Astrocyte (in vitro differentiated cells and primary cell): ENCODE results near the gene SPAG5. TPM values are rescaled to one million over a fixed set of nuclear protein-coding genes. Genes with fewer than 3 reads are reported as not detected.

ENCODE experiments used
- DNase-seq: peaks from one replicate; pipeline ENCODE4 v3.0.0-alpha.2; 2010; ENCODE audit warnings: low read depth
- FAIRE-seq: peaks from 2 replicates; lab custom pipeline; 2011; peaks lifted over from hg19 to GRCh38; lab: Jason Lieb, UNC
- H2AFZ ChIP-seq: 2 replicates; pipeline ENCODE4 v1.6.0; 2012; ENCODE audit warnings: low read depth, low read length, inconsistent platforms
- H3K27ac ChIP-seq: 2 replicates; pipeline ENCODE4 v1.5.1; 2011; ENCODE audit warnings: low read depth, low read length, inconsistent platforms
- H3K27me3 ChIP-seq: 2 replicates; pipeline ENCODE4 v1.6.0; 2011; ENCODE audit warnings: low read length, inconsistent platforms; ENCODE audit not compliant: insufficient read depth
- H3K36me3 ChIP-seq: 2 replicates; pipeline ENCODE4 v1.5.1; 2011; ENCODE audit warnings: low read length, inconsistent platforms; ENCODE audit not compliant: insufficient read depth
- H3K4me1 ChIP-seq: 2 replicates; pipeline ENCODE4 v1.5.1; 2011; ENCODE audit warnings: low read length, inconsistent platforms; ENCODE audit not compliant: insufficient read depth
- H3K4me2 ChIP-seq: 2 replicates; pipeline ENCODE4 v1.6.0; 2012; ENCODE audit warnings: low read length, inconsistent platforms
- H3K4me3 ChIP-seq: 2 replicates; pipeline ENCODE4 v1.5.1; 2011; ENCODE audit warnings: low read depth, mild to moderate bottlenecking, low read length, inconsistent platforms; ENCODE audit not compliant: insufficient read depth
- H3K79me2 ChIP-seq: 2 replicates; pipeline ENCODE4 v1.6.0; 2012; ENCODE audit warnings: mild to moderate bottlenecking, low read length, inconsistent platforms; ENCODE audit not compliant: insufficient read depth
- H3K9ac ChIP-seq: 2 replicates; pipeline ENCODE4 v1.6.0; 2012; ENCODE audit warnings: mild to moderate bottlenecking, low read length, inconsistent platforms
- H3K9me3 ChIP-seq: 2 replicates; pipeline ENCODE4 v1.5.1; 2012; ENCODE audit warnings: low read depth, mild to moderate bottlenecking, low read length, inconsistent platforms; ENCODE audit not compliant: insufficient read depth
- H4K20me1 ChIP-seq: 2 replicates; pipeline ENCODE4 v1.6.0; 2012; ENCODE audit warnings: low read length, inconsistent platforms; ENCODE audit not compliant: insufficient read depth
- H3K27ac Mint-ChIP-seq: one replicate; pipeline ENCODE4 v1.8.0; 2021; ENCODE audit warnings: mild to moderate bottlenecking, mixed read lengths; ENCODE audit not compliant: unreplicated experiment
- H3K27me3 Mint-ChIP-seq: one replicate; pipeline ENCODE4 v1.8.0; 2021; ENCODE audit warnings: low read depth, mixed read lengths; ENCODE audit not compliant: unreplicated experiment
- H3K36me3 Mint-ChIP-seq: one replicate; pipeline ENCODE4 v1.8.0; 2021; ENCODE audit warnings: low read depth, mixed read lengths; ENCODE audit not compliant: unreplicated experiment
- H3K4me1 Mint-ChIP-seq: one replicate; pipeline ENCODE4 v1.8.0; 2021; ENCODE audit warnings: low read depth, mixed read lengths; ENCODE audit not compliant: unreplicated experiment
- H3K4me3 Mint-ChIP-seq: one replicate; pipeline ENCODE4 v1.8.0; 2021; ENCODE audit warnings: mild to moderate bottlenecking, moderate library complexity, mixed read lengths; ENCODE audit not compliant: unreplicated experiment
- H3K9me3 Mint-ChIP-seq: one replicate; pipeline ENCODE4 v1.8.0; 2021; ENCODE audit warnings: mild to moderate bottlenecking, mixed read lengths; ENCODE audit not compliant: unreplicated experiment
- CTCF ChIP-seq: IDR thresholded peaks from 2 replicates; pipeline ENCODE4 v1.5.1; 2011; ENCODE audit warnings: low read depth, mild to moderate bottlenecking, inconsistent platforms, low read length, moderate library complexity; ENCODE audit not compliant: insufficient read depth
- EZH2 ChIP-seq: IDR thresholded peaks from 2 replicates; pipeline ENCODE4 v1.6.1; 2012; ENCODE audit warnings: mild to moderate bottlenecking, low read length, inconsistent platforms; ENCODE audit not compliant: insufficient read depth
- total RNA-seq: library from RNA; stranded (reverse); gene quantifications from 2 replicates; pipeline ENCODE4 v1.2.1, GENCODE V29; 2021

The SPAG5 gene
- total RNA-seq, 1 donor from 2014 or later: 8.7 TPM

- H2AFZ ChIP-seq: peak within 1 kb of the TSS; percentile 72
- peaks cover 19% of the 10 kb centered on the region for H3K36me3 ChIP-seq
- H3K27ac ChIP-seq: peak within 1 kb of the TSS; percentile 11
- FAIRE-seq: no peak
- peak; percentile 18 for DNase-seq
- H3K27me3 Mint-ChIP-seq: no peaks in the 10 kb centered on the region
- H3K27me3 ChIP-seq: no peaks in the 10 kb centered on the region
- H3K4me3 Mint-ChIP-seq: peak within 1 kb of the TSS; percentile 94
- peaks cover 5% of the 10 kb centered on the region for H3K79me2 ChIP-seq
- no peaks in the 10 kb centered on the region for H3K9me3 Mint-ChIP-seq
- H3K9me3 ChIP-seq: no peaks in the 10 kb centered on the region
- H3K4me2 ChIP-seq: peak within 1 kb of the TSS; percentile 96
- H3K27ac Mint-ChIP-seq: peak within 1 kb of the TSS; percentile 53
- peaks cover 28% of the 10 kb centered on the region for H3K36me3 Mint-ChIP-seq
- H3K4me1 ChIP-seq: peaks cover 7% of the 10 kb centered on the region
- TF ChIP-seq CTCF (no peak), EZH2 (no peak)
- H3K4me3 ChIP-seq: peak within 1 kb of the TSS; percentile 70
- H4K20me1 ChIP-seq: peaks cover 47% of the 10 kb centered on the region
- H3K9ac ChIP-seq: peak within 1 kb of the TSS; percentile 74
- peaks cover 13% of the 10 kb centered on the region for H3K4me1 Mint-ChIP-seq
Measured at GRCh38 chr17:28552176-28552999, 46.4 kb downstream of the SPAG5 start, which contains the start of gene UNC119. TSS of gene UNC119 (minus strand) at chr17:28552624. CDS start at chr17:28552557, 67 bp downstream.

GRCh38 chr17:28551421-28552175 is 47.2 kb downstream of the SPAG5 start:
- no peaks in the 10 kb centered on the region for H3K27me3 Mint-ChIP-seq

GRCh38 chr17:28550858-28551257 is 48.0 kb downstream of the SPAG5 start:
- TF ChIP-seq EZH2: no peak
- no peak for TF ChIP-seq CTCF
- Mint-ChIP-seq H3K27ac (no peak overlapping the region), H3K4me1 (peaks cover 11% of the 10 kb centered on the region), H3K36me3 (peaks cover 23% of the 10 kb centered on the region), H3K27me3 (no peaks in the 10 kb centered on the region), H3K4me3 (no peak overlapping the region), H3K9me3 (no peaks in the 10 kb centered on the region)
- no peak for DNase-seq
- no peak for FAIRE-seq
- no peak overlapping the region for H3K4me2 ChIP-seq
- H3K9ac ChIP-seq: no peak overlapping the region
- no peaks in the 10 kb centered on the region for H3K9me3 ChIP-seq
- peaks cover 5% of the 10 kb centered on the region for H3K79me2 ChIP-seq
- H3K36me3 ChIP-seq: peaks cover 11% of the 10 kb centered on the region
- H3K4me3 ChIP-seq: no peak overlapping the region
- H2AFZ ChIP-seq: no peak overlapping the region
- no peak overlapping the region for H3K27ac ChIP-seq
- peaks cover 7% of the 10 kb centered on the region for H3K4me1 ChIP-seq
- H3K27me3 ChIP-seq: no peaks in the 10 kb centered on the region
- peaks cover 48% of the 10 kb centered on the region for H4K20me1 ChIP-seq

More at GRCh38 chr17:28551421-28552175, 47.2 kb downstream of the SPAG5 start:
- H3K4me1 ChIP-seq: peaks cover 7% of the 10 kb centered on the region
- H3K27ac ChIP-seq: no peak overlapping the region
- Mint-ChIP-seq H3K9me3 (no peaks in the 10 kb centered on the region), H3K27ac (peak overlapping the region; percentile 15), H3K36me3 (peaks cover 29% of the 10 kb centered on the region), H3K4me1 (peaks cover 11% of the 10 kb centered on the region), H3K4me3 (peak overlapping the region; percentile 91)
- peak overlapping the region; percentile 70 for H3K4me3 ChIP-seq
- no peak for TF ChIP-seq EZH2
- no peak for DNase-seq
- peaks cover 48% of the 10 kb centered on the region for H4K20me1 ChIP-seq
- FAIRE-seq: no peak
- peaks cover 5% of the 10 kb centered on the region for H3K79me2 ChIP-seq
- H3K9ac ChIP-seq: peak overlapping the region; percentile 74
- peak overlapping the region; percentile 62 for H2AFZ ChIP-seq
- no peaks in the 10 kb centered on the region for H3K27me3 ChIP-seq
- H3K36me3 ChIP-seq: peaks cover 12% of the 10 kb centered on the region
- no peaks in the 10 kb centered on the region for H3K9me3 ChIP-seq
- H3K4me2 ChIP-seq: peak overlapping the region; percentile 96
